ENCODE measurements around the gene ALX3. TPM values are rescaled to one million over a fixed set of nuclear protein-coding genes. Genes with fewer than 3 reads are reported as not detected.

ALX3 gene
- total and polyA plus RNA-seq, 10 of the 15 experiments (the other 5 are each of a cell fraction or from before 2014, with no cell fraction given), result not detected

GRCh38 chr1:110034040-110034450 is 36.4 kb downstream of the ALX3 start:
- ChIA-PET CTCF (interaction anchor here (0.8 to 2.7 kb wide), 14 partner anchors 9 to 607 kb away, joined by 3 to 21 read pairs (median 5); partner anchors contain the start of gene AHCYL1), POLR2A (interaction anchor here (0.8 to 1.8 kb wide), 6 partner anchors 9 to 70 kb away, joined by 3 to 9 read pairs (median 4); partner anchors contain the start of gene AHCYL1), SMC1A (ENCODE audit: uncharacterized antibody, unreplicated experiment) (interaction anchor here (0.8 to 2.4 kb wide), 3 partner anchors 14 to 54 kb away, joined by 3 to 15 read pairs (median 3); partner anchors contain the start of gene AHCYL1), RAD21 (ENCODE audit: unreplicated experiment) (interaction anchor here (0.8 to 2.1 kb wide), 5 partner anchors 23 to 486 kb away, joined by 3 to 10 read pairs (median 3); partner anchors contain the start of genes AHCYL1 and GNAI3)
- peaks cover 19% of the 10 kb centered on the region for H3K4me1 ChIP-seq (ENCODE audit: control insufficient read depth, insufficient read depth, low read length)
- TSS peak; percentile 71 for BruUV-seq (replicated peaks)
- no peaks in the 10 kb centered on the region for H3K9me3 ChIP-seq (replicated peaks; ENCODE audit: control insufficient read depth, insufficient read depth, low read length)
- H3K4me2 ChIP-seq (ENCODE audit: control insufficient read depth, insufficient read depth), result peak overlapping the region; percentile 94
- H3K9ac ChIP-seq (ENCODE audit: control insufficient read depth, insufficient read depth, low read length), result peak overlapping the region; percentile 96
- FAIRE-seq (no peak), ATAC-seq (no peak), DNase-seq (ENCODE audit: low read depth, low spot score) (no peak)
- H3K4me3 ChIP-seq, result peak overlapping the region; percentile 64
- no peaks in the 10 kb centered on the region; the same call in 1 of the 2 replicates for H4K20me1 ChIP-seq (ENCODE audit: control insufficient read depth, insufficient read depth)
- H3K27ac ChIP-seq (ENCODE audit: control insufficient read depth, insufficient read depth), result peak overlapping the region; percentile 78
- intact Hi-C loops (cut with micrococcal nuclease; ENCODE audit: unreplicated experiment) (loop anchor here (1.0 kb wide), 1 partner anchor 23 kb away; no protein-coding TSS in a partner anchor), in situ Hi-C loops (cut with MboI) (no loop called here)
- H2AFZ ChIP-seq (ENCODE audit: control insufficient read depth, low read depth, low read length), result peak overlapping the region; percentile 96
- no peaks in the 10 kb centered on the region for H3K27me3 ChIP-seq (replicated peaks in 1 of 2; ENCODE audit: control insufficient read depth in 2 of 2, insufficient read depth in 2 of 2, low read length in 1 of 2)
- H3K79me2 ChIP-seq (ENCODE audit: control insufficient read depth, insufficient read depth, low read length), result peaks cover 20% of the 10 kb centered on the region
- peaks cover 3 to 9% of the 10 kb centered on the region in 2 experiments; a peak in 3 of 4 replicates for H3K36me3 ChIP-seq (ENCODE audit: control insufficient read depth in 2 of 2, insufficient read depth in 2 of 2, low read length in 1 of 2)
- 1% methylated on average over 4 of the region's 4 CpGs for whole genome bisulfite sequencing (ENCODE audit: insufficient coverage, insufficient replicate concordance, low lambda C conversion rate, missing lambda C conversion rate)
- TF ChIP-seq, protein P1, sequence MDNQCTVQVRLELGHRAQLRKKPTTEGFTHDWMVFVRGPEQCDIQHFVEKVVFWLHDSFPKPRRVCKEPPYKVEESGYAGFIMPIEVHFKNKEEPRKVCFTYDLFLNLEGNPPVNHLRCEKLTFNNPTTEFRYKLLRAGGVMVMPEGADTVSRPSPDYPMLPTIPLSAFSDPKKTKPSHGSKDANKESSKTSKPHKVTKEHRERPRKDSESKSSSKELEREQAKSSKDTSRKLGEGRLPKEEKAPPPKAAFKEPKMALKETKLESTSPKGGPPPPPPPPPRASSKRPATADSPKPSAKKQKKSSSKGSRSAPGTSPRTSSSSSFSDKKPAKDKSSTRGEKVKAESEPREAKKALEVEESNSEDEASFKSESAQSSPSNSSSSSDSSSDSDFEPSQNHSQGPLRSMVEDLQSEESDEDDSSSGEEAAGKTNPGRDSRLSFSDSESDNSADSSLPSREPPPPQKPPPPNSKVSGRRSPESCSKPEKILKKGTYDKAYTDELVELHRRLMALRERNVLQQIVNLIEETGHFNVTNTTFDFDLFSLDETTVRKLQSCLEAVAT (IDR thresholded peaks at IDR 0.05), result peak; percentile 99
- TF ChIP-seq, protein P2, sequence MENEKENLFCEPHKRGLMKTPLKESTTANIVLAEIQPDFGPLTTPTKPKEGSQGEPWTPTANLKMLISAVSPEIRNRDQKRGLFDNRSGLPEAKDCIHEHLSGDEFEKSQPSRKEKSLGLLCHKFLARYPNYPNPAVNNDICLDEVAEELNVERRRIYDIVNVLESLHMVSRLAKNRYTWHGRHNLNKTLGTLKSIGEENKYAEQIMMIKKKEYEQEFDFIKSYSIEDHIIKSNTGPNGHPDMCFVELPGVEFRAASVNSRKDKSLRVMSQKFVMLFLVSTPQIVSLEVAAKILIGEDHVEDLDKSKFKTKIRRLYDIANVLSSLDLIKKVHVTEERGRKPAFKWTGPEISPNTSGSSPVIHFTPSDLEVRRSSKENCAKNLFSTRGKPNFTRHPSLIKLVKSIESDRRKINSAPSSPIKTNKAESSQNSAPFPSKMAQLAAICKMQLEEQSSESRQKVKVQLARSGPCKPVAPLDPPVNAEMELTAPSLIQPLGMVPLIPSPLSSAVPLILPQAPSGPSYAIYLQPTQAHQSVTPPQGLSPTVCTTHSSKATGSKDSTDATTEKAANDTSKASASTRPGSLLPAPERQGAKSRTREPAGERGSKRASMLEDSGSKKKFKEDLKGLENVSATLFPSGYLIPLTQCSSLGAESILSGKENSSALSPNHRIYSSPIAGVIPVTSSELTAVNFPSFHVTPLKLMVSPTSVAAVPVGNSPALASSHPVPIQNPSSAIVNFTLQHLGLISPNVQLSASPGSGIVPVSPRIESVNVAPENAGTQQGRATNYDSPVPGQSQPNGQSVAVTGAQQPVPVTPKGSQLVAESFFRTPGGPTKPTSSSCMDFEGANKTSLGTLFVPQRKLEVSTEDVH (IDR thresholded peaks at IDR 0.05; ENCODE audit: low read depth, partially characterized antibody), result peak; percentile 29
- TF ChIP-seq STAT3 (IDR thresholded peaks at IDR 0.05; ENCODE audit: low read depth, low read length) (0 out of 2 replicates have a peak, but pooled peaks have one; percentile 52), ASH2L (IDR thresholded peaks at IDR 0.05; ENCODE audit: borderline replicate concordance, low read depth) (no peak), CEBPB (IDR thresholded peaks at IDR 0.05; ENCODE audit: borderline replicate concordance in 1 of 2, low read depth in 2 of 2, low read length in 2 of 2) (no peak), POLR2AphosphoS2 (IDR thresholded peaks at IDR 0.05; ENCODE audit: low read depth, low read length) (peak; percentile 12; the same call in 1 of the 2 replicates), FOXM1 (IDR thresholded peaks at IDR 0.05; ENCODE audit: low read depth, low read length) (no peak), ZNF24 (IDR thresholded peaks at IDR 0.05) (peak; percentile 72; the same call in 1 of the 2 replicates), POU2F2 (IDR thresholded peaks at IDR 0.05; ENCODE audit: borderline replicate concordance, low read depth, low read length) (no peak)
- TF ChIP-seq, protein P3, sequence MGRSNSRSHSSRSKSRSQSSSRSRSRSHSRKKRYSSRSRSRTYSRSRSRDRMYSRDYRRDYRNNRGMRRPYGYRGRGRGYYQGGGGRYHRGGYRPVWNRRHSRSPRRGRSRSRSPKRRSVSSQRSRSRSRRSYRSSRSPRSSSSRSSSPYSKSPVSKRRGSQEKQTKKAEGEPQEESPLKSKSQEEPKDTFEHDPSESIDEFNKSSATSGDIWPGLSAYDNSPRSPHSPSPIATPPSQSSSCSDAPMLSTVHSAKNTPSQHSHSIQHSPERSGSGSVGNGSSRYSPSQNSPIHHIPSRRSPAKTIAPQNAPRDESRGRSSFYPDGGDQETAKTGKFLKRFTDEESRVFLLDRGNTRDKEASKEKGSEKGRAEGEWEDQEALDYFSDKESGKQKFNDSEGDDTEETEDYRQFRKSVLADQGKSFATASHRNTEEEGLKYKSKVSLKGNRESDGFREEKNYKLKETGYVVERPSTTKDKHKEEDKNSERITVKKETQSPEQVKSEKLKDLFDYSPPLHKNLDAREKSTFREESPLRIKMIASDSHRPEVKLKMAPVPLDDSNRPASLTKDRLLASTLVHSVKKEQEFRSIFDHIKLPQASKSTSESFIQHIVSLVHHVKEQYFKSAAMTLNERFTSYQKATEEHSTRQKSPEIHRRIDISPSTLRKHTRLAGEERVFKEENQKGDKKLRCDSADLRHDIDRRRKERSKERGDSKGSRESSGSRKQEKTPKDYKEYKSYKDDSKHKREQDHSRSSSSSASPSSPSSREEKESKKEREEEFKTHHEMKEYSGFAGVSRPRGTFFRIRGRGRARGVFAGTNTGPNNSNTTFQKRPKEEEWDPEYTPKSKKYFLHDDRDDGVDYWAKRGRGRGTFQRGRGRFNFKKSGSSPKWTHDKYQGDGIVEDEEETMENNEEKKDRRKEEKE (IDR thresholded peaks at IDR 0.05), result no peak
- TF ChIP-seq, protein P4, sequence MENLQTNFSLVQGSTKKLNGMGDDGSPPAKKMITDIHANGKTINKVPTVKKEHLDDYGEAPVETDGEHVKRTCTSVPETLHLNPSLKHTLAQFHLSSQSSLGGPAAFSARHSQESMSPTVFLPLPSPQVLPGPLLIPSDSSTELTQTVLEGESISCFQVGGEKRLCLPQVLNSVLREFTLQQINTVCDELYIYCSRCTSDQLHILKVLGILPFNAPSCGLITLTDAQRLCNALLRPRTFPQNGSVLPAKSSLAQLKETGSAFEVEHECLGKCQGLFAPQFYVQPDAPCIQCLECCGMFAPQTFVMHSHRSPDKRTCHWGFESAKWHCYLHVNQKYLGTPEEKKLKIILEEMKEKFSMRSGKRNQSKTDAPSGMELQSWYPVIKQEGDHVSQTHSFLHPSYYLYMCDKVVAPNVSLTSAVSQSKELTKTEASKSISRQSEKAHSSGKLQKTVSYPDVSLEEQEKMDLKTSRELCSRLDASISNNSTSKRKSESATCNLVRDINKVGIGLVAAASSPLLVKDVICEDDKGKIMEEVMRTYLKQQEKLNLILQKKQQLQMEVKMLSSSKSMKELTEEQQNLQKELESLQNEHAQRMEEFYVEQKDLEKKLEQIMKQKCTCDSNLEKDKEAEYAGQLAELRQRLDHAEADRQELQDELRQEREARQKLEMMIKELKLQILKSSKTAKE (IDR thresholded peaks at IDR 0.05; ENCODE audit: low read depth, poor library complexity, severe bottlenecking), result peak; percentile 34

All from GM12878 (cell line).